Left lung (tissue), 10 donors: ENCODE measurements around the gene ZNF91. TPM values are rescaled to one million over a fixed set of nuclear protein-coding genes. Genes with fewer than 3 reads are reported as not detected.
"Not testable (repeated sequence)": the region's sequence is repeated elsewhere in the genome, so short reads cannot be mapped to it uniquely, and the experiment has no call there.

ENCODE experiments used
- ATAC-seq: fragments of 200-7000 bp; cut with Tn5 transposase; one replicate; pipeline ENCODE4 v1.9.1; 2020; ENCODE audit warnings: moderate library complexity
- DNase-seq, 4 donors: peaks; one replicate each; pipeline ENCODE4 v3.0.0-alpha.2; 2013 to 2020
- H3K27ac ChIP-seq, 2 donors: fragments of 200-600 bp; sonication (generic) in 1 of 2; one replicate each; pipeline versions ENCODE4 v1.5.0 to v1.8.0; 2020 to 2021
- H3K27me3 ChIP-seq, 2 donors: fragments of 200-600 bp; sonication (generic) in 1 of 2; one replicate each; pipeline versions ENCODE4 v1.5.0 to v1.8.0; 2020 to 2021
- H3K36me3 ChIP-seq, 2 donors: fragments of 200-600 bp; sonication (generic) in 1 of 2; one replicate each; pipeline versions ENCODE4 v1.5.0 to v1.8.0; 2020 to 2021
- H3K4me1 ChIP-seq, 2 donors: fragments of 200-600 bp; one replicate each; pipeline ENCODE4 v1.8.0; 2021
- H3K4me3 ChIP-seq, 2 donors: fragments of 200-600 bp; sonication (generic) in 1 of 2; one replicate each; pipeline versions ENCODE4 v1.5.0 to v1.8.0; 2020 to 2021; ENCODE audit warnings: mild to moderate bottlenecking in 1 of 2
- H3K9me3 ChIP-seq, 2 donors: fragments of 200-600 bp; sonication (generic) in 1 of 2; one replicate each; pipeline versions ENCODE4 v1.5.0 to v1.8.0; 2020 to 2021
- intact Hi-C, 2 donors: fragments of 100-400 bp; cut with DNase I; formaldehyde crosslinking; loops; one replicate each; pipeline versions ENCODE4 v1.11.2 to v1.14.2; 2022
- polyA plus RNA-seq, 6 donors: library from polyadenylated mRNA; unstranded; fragments of 120-200 nt; gene quantifications; one replicate each; pipeline ENCODE4 v1.2.1, GENCODE V29; 2013; ENCODE audit not compliant: insufficient read length in 6 of 6
- total RNA-seq, 2 donors: library from RNA; stranded (reverse); fragmentation: NEBNext Ultra II Directional; extraction: Animal tissue kit (Norgen Biotek cat#: 25700); gene quantifications; one replicate each; pipeline ENCODE4 v1.2.1, GENCODE V29; 2021
- TF ChIP-seq, protein P1 (sequence below), 2 donors: fragments of 200-600 bp; sonication (generic) in 1 of 2; IDR thresholded peaks; one replicate each; pipeline versions ENCODE4 v1.5.0 to v1.8.0; 2021; ENCODE audit warnings: antibody characterized with exemption in 2 of 2
- donor health status: DM: no; HTN: yes; CAD: no.
- donor health status: DM: no; HTN: no; CAD: no.

Gene ZNF91
- total and polyA plus RNA-seq, 8 donors = 36.8 to 72.1 (median 60.1) TPM

DNA sequence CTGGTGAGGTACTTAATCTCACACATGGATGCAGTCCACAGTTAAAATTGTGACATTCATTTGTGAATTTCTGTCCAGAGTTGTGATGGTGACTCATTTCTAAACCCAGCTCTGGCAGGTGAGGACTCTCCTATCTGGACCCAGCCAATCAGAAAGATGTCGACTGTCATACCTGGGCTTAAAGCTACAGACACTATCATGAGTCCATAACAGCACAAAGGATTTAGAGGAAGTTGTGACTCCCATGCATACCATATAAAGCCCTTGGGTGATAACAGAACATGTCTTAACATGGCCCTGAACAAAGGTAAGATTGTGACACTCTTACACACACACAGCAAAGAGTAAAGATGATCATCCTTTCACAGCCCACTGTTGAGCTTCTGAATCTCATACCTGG is 85.3 kb downstream of the ZNF91 start:
- Histone ChIP-seq H3K27me3 (no peaks in the 10 kb centered on the region), H3K4me1 (no peaks in the 10 kb centered on the region), H3K4me3 (no peak overlapping the region), H3K36me3 (no peaks in the 10 kb centered on the region), H3K27ac (no peak overlapping the region), H3K9me3 (peaks cover 0 to 51% of the 10 kb centered on the region in 2 donors)
- intact Hi-C loops = no loop called here
- TF ChIP-seq, protein P1, sequence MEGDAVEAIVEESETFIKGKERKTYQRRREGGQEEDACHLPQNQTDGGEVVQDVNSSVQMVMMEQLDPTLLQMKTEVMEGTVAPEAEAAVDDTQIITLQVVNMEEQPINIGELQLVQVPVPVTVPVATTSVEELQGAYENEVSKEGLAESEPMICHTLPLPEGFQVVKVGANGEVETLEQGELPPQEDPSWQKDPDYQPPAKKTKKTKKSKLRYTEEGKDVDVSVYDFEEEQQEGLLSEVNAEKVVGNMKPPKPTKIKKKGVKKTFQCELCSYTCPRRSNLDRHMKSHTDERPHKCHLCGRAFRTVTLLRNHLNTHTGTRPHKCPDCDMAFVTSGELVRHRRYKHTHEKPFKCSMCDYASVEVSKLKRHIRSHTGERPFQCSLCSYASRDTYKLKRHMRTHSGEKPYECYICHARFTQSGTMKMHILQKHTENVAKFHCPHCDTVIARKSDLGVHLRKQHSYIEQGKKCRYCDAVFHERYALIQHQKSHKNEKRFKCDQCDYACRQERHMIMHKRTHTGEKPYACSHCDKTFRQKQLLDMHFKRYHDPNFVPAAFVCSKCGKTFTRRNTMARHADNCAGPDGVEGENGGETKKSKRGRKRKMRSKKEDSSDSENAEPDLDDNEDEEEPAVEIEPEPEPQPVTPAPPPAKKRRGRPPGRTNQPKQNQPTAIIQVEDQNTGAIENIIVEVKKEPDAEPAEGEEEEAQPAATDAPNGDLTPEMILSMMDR (IDR thresholded peaks at IDR 0.05) = no peak
- ATAC-seq (no peak), DNase-seq (no peak)

DNA sequence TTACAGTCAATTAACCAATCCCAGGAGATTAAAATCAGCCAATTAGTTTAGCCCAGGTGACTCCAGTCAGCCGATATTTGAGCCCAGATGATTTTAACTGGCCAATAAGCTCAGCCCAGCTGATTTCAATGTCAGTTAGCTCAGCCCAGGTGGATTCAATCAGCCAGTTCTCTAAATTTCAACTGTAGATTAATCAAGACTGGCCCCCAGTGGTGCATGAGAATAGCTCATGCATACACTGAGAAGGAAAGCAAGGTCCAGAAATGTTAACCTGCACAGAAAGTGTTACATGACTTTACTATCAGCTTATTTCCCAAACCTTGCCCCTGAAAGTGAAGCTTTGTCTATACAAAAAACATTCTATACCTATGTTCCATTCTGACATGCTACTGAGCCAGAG is 89.7 kb downstream of the ZNF91 start:
- Histone ChIP-seq H3K27ac (no peak overlapping the region), H3K36me3 (no peaks in the 10 kb centered on the region), H3K9me3 (peaks cover 0 to 59% of the 10 kb centered on the region in 2 donors), H3K27me3 (no peaks in the 10 kb centered on the region), H3K4me3 (no peak overlapping the region), H3K4me1 (no peaks in the 10 kb centered on the region)
- TF ChIP-seq, protein P1 (IDR thresholded peaks at IDR 0.05) = no peak
- intact Hi-C loops = no loop called here
- ATAC-seq = no peak
- no peak for DNase-seq

DNA sequence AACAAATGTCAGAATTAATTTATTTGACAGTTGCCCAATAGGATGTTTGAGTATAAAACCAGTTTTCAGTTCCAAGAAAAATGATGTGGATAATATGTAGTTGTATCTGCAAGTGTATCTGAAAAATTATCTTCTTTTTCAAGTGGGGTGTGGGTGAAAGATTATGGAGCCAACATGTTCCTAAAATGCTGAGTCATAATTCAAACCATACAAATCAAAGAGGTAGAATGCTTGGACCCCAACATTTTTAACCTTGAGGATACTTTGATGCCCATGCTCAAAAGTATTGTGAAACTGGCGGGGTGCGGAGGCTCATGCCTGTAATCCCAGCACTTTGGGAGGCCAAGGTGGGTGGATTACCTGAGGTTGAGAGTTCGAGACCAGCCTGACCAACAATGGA is 91.0 kb downstream of the ZNF91 start:
- Histone ChIP-seq H3K27me3 (no peaks in the 10 kb centered on the region), H3K4me3 (no peak overlapping the region), H3K4me1 (no peaks in the 10 kb centered on the region), H3K36me3 (no peaks in the 10 kb centered on the region), H3K27ac (no peak overlapping the region), H3K9me3 (peaks cover 0 to 65% of the 10 kb centered on the region in 2 donors)
- intact Hi-C loops = no loop called here
- TF ChIP-seq, protein P1 (IDR thresholded peaks at IDR 0.05) = no peak
- ATAC-seq (no peak), DNase-seq (no peak)

DNA sequence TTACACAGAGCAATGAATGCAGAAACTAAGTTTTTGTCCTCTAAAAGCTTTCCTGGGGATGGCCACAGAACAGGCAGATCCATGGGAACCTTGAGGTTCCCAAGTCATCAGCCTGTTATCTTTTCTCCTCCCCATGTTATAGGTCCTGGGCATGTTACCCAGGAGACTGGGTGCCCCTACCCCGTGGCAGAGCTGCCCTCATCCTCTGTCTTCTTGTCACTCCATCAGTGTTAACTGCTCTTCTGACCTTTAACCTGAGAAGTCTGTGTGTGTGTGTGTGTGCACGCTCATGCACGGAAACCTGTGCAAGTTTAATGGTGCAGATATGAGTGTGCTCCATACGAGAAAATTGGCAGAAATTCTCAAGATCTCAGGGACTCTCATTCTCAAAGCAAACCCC is 101.1 kb downstream of the ZNF91 start:
- Histone ChIP-seq H3K4me3 (no peak overlapping the region), H3K27me3 (no peaks in the 10 kb centered on the region), H3K4me1 (no peaks in the 10 kb centered on the region), H3K36me3 (no peaks in the 10 kb centered on the region), H3K9me3 (peaks cover 0 to 37% of the 10 kb centered on the region in 2 donors), H3K27ac (no peak overlapping the region)
- ATAC-seq = no peak
- DNase-seq = no peak
- intact Hi-C loops = no loop called here
- TF ChIP-seq, protein P1 (IDR thresholded peaks at IDR 0.05) = no peak

DNA sequence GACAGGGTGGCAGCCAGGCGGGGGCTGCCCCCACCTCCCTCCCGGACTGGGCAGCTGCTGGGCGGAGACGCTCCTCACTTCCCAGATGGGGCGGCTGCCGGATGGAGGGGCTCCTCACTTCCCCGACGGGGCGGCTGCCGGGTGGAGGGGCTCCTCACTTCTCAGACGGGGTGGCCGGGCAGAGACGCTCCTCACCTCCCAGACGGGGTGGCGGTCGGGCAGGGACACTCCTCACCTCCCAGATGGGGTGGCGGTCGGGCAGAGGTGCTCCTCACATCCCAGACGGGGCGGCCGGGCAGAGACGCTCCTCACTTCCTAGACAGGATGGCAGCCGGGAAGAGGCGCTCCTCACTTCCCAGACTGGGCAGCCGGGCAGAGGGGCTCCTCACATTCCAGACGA is 105.3 kb downstream of the ZNF91 start:
- ATAC-seq, H3K27ac ChIP-seq, DNase-seq, H3K4me1 ChIP-seq, H3K4me3 ChIP-seq, intact Hi-C loops, H3K27me3 ChIP-seq, H3K36me3 ChIP-seq: not testable (repeated sequence)
- H3K9me3 ChIP-seq = peaks cover 0 to 43% of the 10 kb centered on the region in 2 donors

Other genes with a start within 250 kb of the ZNF91 start
- 1 to 10 TPM; 4.7 to 4.9 TPM for gene ZNF724, start 145.1 kb downstream of the ZNF91 start, total RNA-seq
- 1 to 10 TPM; 4.3 to 7.8 (median 6.0) TPM for gene ZNF724, start 145.1 kb downstream of the ZNF91 start, polyA plus RNA-seq